Right lobe of liver (tissue), 6 donors: ENCODE measurements around the gene GCNT4. TPM values are rescaled to one million over a fixed set of nuclear protein-coding genes. Genes with fewer than 3 reads are reported as not detected.
"Not testable (repeated sequence)": the region's sequence is repeated elsewhere in the genome, so short reads cannot be mapped to it uniquely, and the experiment has no call there.

Experiments
- ATAC-seq, 4 donors: fragments of 200-7000 bp; cut with Tn5 transposase; one replicate each; pipeline ENCODE4 v1.9.1; 2020; ENCODE audit warnings: mild to moderate bottlenecking in 4 of 4, moderate library complexity in 4 of 4
- DNase-seq, 3 donors: peaks; one replicate each; pipeline ENCODE4 v3.0.0-alpha.2; 2020
- H3K27ac ChIP-seq, 3 donors: fragments of 200-600 bp; one replicate each; pipeline ENCODE4 v1.8.0; 2022
- H3K27me3 ChIP-seq, 2 donors: fragments of 200-600 bp; one replicate each; pipeline ENCODE4 v1.8.0; 2022
- H3K36me3 ChIP-seq, 4 donors: fragments of 200-600 bp; sonication (generic) in 1 of 4; one replicate each; pipeline versions ENCODE4 v1.5.1 to v1.8.0; 2017 to 2022; ENCODE audit warnings: control low read depth in 1 of 4
- H3K4me1 ChIP-seq, 4 donors: fragments of 200-600 bp; sonication (generic) in 1 of 4; one replicate each; pipeline versions ENCODE4 v1.5.1 to v1.8.0; 2017 to 2022; ENCODE audit warnings: control low read depth in 1 of 4
- H3K4me3 ChIP-seq, 3 donors: fragments of 200-600 bp; one replicate each; pipeline ENCODE4 v1.8.0; 2022
- H3K9me3 ChIP-seq, 4 donors: fragments of 200-600 bp; sonication (generic) in 1 of 4; one replicate each; pipeline versions ENCODE4 v1.5.1 to v1.8.0; 2017 to 2022; ENCODE audit warnings: control low read depth in 1 of 4
- CTCF ChIP-seq, 4 donors: fragments of 200-600 bp in 3 of 4; fragments of 450-650 bp in 1 of 4; IDR thresholded peaks; one replicate each; pipeline versions ENCODE4 v1.5.1 to v1.8.0; 2016 to 2022; ENCODE audit warnings: antibody characterized with exemption in 4 of 4, mild to moderate bottlenecking in 2 of 4
- POLR2A ChIP-seq: fragments of 450-650 bp; IDR thresholded peaks from one replicate; pipeline ENCODE4 v1.6.1; 2017; ENCODE audit warnings: antibody characterized with exemption, mild to moderate bottlenecking
- WGBS: methylation state at CpG from one replicate; pipeline ENCODE4 v1.1.6; 2018; ENCODE audit warnings: low coverage, low lambda C conversion rate; ENCODE audit not compliant: insufficient coverage; ENCODE audit errors: missing lambda C conversion rate; 5-methylcytosine and 5-hydroxymethylcytosine counted together
- intact Hi-C, 2 donors: fragments of 100-400 bp; cut with DNase I; formaldehyde crosslinking; loops; one replicate each; pipeline versions ENCODE4 v1.11.2 to v1.14.1; 2022
- long read RNA-seq: library from polyadenylated mRNA; unstranded; transcript quantifications from one replicate; pipeline ENCODE4 v2.0.0, GENCODE V29; 2019
- total RNA-seq, 6 experiments: library from RNA; depleted of rRNA in 2 of 6; stranded (reverse); fragments of >200 nt in 2 of 6; fragmentation: NEBNext Ultra II Directional in 3 of 6; extraction: Animal tissue kit (Norgen Biotek cat#: 25700) in 3 of 6; gene quantifications; one replicate each; pipeline versions ENCODE4 v1.1.0 to v1.2.4, GENCODE V29; 2016 to 2023
- donor health status: DM: no; HTN: yes; CAD: no.
- donor health status: DM: no; HTN: no; CAD: no.
- donor health status: DM: no; HTN: no; CAD: no.
- donor health status: DM: no; HTN: yes; CAD: no.
- donor health status: DM: no; HTN: yes; CAD: no.

GCNT4 gene
- total RNA-seq: 1 to 10 TPM in 3 of 6 experiments, under 1 TPM in 3; 0.35 to 2.0 (median 0.96) TPM
- long read RNA-seq: 0 reads

DNA sequence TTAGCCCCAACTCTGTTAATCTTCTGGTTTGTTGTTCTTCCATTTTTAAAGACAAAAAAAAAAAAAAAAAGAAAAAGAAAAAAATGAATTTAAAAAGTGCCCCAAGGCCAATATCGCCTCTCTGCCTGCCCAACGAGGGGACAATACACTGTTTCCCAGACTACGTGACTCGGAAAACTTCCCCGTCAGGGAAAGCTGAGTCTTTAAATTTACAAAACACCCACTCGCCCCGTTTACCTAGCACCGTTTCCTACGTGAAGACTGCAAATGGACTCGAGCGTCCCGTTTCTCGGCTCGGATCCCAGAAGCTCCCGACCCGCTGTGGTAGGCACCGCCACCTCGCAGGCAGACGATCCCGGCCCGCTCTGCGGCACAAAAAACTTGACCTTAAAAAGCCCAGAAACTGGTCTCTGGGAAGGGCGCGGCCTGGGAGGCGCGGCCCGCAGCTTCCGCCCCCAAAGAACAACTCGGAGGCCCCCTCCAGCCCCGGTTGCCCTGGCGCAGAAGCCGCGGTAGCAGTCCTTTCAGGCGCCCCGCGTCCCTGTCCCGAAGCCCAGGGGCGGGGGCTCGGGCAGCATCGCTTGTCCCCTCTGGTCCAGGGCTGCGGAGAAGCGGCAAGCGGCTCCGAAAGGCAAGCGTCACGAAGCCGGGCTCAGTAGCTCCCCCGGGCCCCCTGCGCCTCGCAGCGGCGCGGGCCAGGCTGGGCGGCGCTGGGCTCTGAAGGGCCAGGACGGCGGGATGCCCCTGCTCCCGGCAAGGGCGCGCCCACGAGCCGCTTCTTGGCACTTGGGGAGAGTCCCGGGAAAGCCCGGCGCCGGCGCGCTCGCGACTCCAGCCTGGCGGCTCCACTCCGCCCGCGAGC, at the start of gene GCNT4:
GCNT4 (minus strand) TSS at position 367 of the 862 bp plus-strand sequence. CDS start 22,521 bp downstream, outside the sequence.
- 3% methylated on average over 18 of the region's 74 CpGs for WGBS
- H3K36me3 ChIP-seq: no peaks in the 10 kb centered on the region
- no peaks in the 10 kb centered on the region for H3K9me3 ChIP-seq
- ATAC-seq (peak; percentile 51 to 59 (median 56)), DNase-seq (peak; percentile 56 to 71 (median 71))
- H3K4me3 ChIP-seq: peak within 1 kb of the TSS; percentile 57 to 84 (median 74)
- peak within 1 kb of the TSS; percentile 82 to 89 (median 82) for H3K27ac ChIP-seq
- no peak for TF ChIP-seq CTCF (IDR thresholded peaks at IDR 0.05)
- no peak for TF ChIP-seq POLR2A
- no peaks in the 10 kb centered on the region for H3K27me3 ChIP-seq
- intact Hi-C loops: loop anchor here in 1 of 2 donors (10.0 kb wide), 1 partner anchor 118 kb away; no protein-coding TSS in a partner anchor
- H3K4me1 ChIP-seq: peaks cover 0 to 18% (median 0%) of the 10 kb centered on the region in 4 donors

- ATAC-seq, DNase-seq, H3K9me3 ChIP-seq, H3K4me1 ChIP-seq, H3K4me3 ChIP-seq, H3K36me3 ChIP-seq, H3K27me3 ChIP-seq, H3K27ac ChIP-seq, intact Hi-C loops: not testable (repeated sequence)
- 51% methylated on average over 3 of the region's 3 CpGs for WGBS
Observed at GRCh38 chr5:75095956-75096355, 43.6 kb upstream of the GCNT4 start.

DNA sequence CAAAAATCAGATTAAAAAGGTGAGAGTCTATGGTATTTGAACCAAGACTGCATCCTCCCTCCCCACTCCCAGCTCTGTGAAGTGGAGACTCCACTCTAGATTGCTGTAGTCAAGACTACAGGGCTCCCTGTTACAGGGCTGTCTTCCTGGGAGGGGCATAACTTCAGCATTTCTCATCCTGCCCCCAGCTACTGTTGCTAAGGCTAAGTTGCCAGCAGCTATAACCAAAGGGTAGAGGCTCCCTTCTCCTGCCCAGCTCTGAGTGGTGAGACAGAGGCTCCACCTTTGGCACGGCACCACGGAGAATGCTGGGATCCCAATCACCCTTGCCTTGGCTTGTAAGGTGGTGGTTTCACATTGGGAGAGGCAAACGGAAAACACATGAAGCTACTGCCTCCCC, 39.2 kb upstream of the GCNT4 start:
- ATAC-seq (no peak), DNase-seq (no peak)
- Histone ChIP-seq H3K27me3 (no peaks in the 10 kb centered on the region), H3K27ac (no peak overlapping the region), H3K9me3 (no peaks in the 10 kb centered on the region), H3K36me3 (no peaks in the 10 kb centered on the region), H3K4me3 (no peak overlapping the region), H3K4me1 (no peaks in the 10 kb centered on the region)
- no peak for TF ChIP-seq CTCF (IDR thresholded peaks at IDR 0.05)
- TF ChIP-seq POLR2A: no peak
- intact Hi-C loops: no loop called here
- WGBS: 93% methylated on average over 3 of the region's 3 CpGs

- Histone ChIP-seq H3K36me3 (no peaks in the 10 kb centered on the region), H3K4me3 (no peak overlapping the region), H3K27me3 (no peaks in the 10 kb centered on the region), H3K27ac (no peak overlapping the region), H3K9me3 (no peaks in the 10 kb centered on the region), H3K4me1 (no peaks in the 10 kb centered on the region)
- TF ChIP-seq CTCF (IDR thresholded peaks at IDR 0.05) (no peak), POLR2A (no peak)
- ATAC-seq: no peak
- DNase-seq: no peak
- WGBS: 60% methylated on average over 1 of the region's 1 CpG
- intact Hi-C loops: no loop called here
Observed at GRCh38 chr5:75089662-75090061, 37.3 kb upstream of the GCNT4 start.

DNA sequence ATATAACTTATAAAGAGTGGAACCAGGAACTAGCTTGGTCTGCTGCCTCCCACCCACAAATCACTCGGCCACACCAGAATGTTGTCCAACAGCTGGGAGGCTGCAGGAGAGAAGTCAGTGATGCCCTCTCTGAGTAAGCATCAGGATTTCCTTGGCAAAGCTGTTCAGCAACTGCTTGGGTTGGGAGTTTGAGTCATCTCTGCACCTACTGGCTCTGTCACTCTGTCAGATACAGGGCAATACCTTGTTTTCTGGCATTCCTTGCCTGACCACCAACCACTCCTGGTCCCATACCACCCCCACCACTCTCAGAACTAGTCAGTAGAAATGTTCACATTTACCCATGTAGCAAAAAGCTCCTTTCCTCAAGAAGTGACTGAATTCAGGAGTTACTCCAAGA, 36.8 kb upstream of the GCNT4 start:
- TF ChIP-seq CTCF (IDR thresholded peaks at IDR 0.05) (no peak), POLR2A (no peak)
- no peak for DNase-seq
- no peaks in the 10 kb centered on the region for H3K9me3 ChIP-seq

More for the DNA sequence above, 36.8 kb upstream of the GCNT4 start:
- no peak overlapping the region for H3K27ac ChIP-seq
- H3K4me3 ChIP-seq: no peak overlapping the region
- H3K36me3 ChIP-seq: no peaks in the 10 kb centered on the region
- no peaks in the 10 kb centered on the region for H3K27me3 ChIP-seq
- intact Hi-C loops: no loop called here
- no CpG with 5 or more reads among the region's 1 CpG for WGBS
- no peaks in the 10 kb centered on the region for H3K4me1 ChIP-seq
- ATAC-seq: no peak
